RPMI7951 (cell line): ENCODE data around the gene PTPRT. TPM values are rescaled to one million over a fixed set of nuclear protein-coding genes. Genes with fewer than 3 reads are reported as not detected.
A peak's percentile ranks its signal among the peaks of the same experiment; 100 is the strongest.
"Not testable (repeated sequence)": the region's sequence is repeated elsewhere in the genome, so short reads cannot be mapped to it uniquely, and the experiment has no call there.

ENCODE experiments used
- DNase-seq: peaks from one replicate; pipeline ENCODE4 v3.0.0-alpha.2; 2012; ENCODE audit warnings: low read depth
- total RNA-seq: library from RNA; depleted of rRNA; stranded (reverse); fragments of >200 nt; shearing (Covaris generic); gene quantifications from 2 replicates; pipeline ENCODE4 v1.2.3, GENCODE V29; 2014

The PTPRT gene
- total RNA-seq, 1 experiment from 2014 or later = not detected

DNA sequence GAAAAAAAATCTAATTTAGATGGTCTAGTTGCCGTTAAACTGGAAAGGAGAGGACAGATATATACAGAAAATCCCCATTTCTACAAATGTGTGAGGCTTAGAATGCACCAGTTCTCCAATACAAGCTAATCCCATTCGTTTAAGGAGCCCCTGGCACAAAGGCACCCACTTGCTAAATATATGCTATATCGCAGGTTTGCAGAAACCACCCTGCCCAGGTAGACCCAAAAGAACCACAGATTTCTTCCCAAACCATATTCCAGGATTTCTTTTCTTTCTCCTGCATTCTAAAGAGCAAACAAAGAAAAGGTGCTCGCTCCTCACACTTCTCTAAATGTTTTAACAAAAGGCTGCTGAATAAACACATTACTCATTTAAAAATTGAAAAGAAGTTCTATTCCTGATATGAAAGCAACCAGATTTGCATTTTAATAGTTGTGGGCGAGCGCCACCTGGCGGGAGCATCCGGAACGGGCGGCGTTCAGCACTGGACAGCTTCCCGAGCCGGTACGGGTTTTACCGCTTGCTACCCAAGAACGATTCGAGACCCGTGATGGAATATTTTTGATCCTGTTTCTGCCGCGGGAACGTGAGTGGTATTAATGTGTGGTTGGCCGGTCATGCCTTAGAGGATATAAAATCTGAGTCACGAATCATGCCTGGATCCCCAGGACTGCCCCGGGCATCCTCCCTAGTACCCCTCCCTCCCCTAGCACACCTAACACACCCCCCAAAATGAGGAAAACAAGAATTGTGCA lies 2.1 kb downstream of the PTPRT start:
- peak; percentile 54 for DNase-seq

DNA sequence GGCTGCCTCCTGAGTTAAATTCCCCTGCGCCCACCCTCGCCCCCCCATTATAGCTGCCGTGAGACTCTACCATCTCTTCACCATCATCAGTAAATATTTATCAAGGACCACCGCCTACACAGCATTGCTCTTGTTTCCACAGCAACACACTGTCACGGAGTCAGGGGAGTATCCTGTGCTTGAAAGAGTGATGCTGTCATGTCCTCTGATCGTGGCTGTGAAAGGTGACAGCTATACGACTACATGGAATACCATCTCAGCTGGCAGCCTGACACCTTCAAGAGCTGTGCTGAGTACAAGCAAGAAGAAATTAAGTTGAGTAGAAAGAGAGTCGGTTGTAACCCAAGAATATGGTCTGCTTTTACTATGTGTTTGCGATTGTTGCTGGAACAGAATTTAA lies 3.4 kb downstream of the PTPRT start:
- DNase-seq = no peak

DNA sequence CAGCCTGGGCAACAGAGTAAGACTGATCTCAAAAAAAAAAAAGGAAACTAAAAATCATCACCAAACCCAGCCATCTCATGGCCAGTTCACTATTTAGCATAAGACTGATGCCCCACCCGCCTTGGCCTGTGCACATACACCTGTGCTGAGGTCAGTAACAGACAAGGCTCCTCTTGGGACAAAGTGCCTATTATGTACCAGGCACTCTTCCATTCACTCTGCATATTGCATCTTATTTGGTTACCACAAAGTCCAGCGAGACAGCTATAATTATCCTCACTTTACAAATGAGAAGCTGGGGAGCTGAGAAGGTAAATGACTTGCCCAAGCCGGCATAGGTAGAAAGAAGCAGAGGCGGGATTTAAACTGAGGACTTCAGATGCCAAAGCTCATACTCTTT lies 3.8 kb downstream of the PTPRT start:
- DNase-seq = no peak

DNA sequence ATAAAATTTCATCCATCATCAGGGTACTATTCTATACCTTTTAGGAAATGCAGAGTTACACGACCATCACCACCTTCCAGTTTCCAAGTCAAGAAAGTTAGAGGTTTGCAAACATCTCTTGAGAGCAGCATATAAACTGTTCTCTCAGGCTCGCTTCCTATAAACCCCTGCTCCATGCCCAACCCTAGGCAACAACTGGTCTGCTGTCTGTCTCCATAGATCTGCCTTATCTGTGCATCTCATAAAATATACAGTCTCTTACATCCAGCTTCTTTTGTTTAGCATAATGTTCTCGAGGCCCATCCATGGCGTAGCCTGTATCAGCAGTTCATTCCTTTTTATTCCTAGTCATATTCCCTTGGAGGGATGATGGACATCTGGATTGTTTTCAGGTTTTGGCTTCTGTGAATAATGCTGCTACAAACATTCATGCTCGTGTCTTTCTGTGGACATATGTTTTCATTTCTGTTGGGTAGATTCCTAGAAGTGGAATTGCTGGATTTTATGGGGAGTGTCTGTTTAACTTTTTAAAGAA lies 6.1 kb downstream of the PTPRT start:
- no peak for DNase-seq

DNA sequence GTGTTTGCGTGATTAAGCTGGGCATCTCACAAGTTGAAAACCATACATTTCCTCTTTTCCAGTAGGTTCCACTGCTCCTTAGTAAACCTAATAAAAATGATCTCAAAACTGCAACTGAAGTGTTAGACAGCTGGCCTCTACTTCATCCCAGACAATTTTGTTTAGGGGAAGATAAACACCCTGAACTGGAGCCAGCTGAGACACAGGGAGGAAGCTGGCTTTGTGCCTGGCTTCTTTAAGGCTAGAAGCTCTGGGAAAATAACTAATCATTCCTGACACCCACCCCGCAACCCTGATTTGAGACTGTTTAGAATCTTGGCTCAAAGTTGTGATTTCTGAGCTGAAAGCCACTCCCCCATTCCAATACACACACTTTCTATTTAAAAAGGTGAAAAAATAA lies 11.6 kb downstream of the PTPRT start:
- DNase-seq = no peak

DNA sequence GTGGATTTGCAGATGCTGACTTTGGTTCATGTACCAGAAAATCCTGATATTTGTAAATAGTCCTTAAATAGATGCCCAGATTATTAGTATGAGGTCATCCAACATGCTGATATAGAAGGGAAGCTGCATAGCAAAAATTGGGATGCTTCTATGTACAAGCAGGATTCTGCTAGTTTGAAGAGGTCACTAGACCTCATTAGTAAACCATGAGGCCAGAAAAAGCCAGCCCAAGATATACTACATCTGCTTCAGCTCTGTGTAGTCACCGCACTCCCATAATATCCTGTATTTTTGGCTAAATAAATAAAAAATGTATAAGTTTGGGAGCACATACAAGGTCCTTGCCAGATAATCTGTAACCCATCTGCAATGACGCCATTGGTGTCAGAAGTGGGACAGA lies 13.0 kb downstream of the PTPRT start:
- no peak for DNase-seq

DNA sequence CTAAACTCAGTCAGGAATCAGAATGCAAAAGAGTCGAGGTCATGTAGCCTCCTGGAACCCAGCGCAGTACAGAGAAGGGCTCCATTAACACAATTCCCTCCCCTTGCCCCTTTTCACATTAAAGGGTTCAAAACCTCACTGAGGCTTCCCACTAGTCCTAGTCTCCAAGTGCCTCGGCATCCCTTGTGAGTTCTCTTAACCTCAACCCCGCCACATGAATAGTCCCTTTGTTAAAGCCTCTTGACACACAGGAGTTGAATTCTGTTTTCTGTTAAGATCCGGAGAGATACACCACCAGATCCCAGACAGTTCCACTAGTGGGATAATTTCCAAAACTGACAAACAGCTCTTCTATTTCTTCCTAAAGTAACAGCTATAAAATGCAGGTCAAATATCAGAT lies 17.8 kb downstream of the PTPRT start:
- DNase-seq = no peak

DNA sequence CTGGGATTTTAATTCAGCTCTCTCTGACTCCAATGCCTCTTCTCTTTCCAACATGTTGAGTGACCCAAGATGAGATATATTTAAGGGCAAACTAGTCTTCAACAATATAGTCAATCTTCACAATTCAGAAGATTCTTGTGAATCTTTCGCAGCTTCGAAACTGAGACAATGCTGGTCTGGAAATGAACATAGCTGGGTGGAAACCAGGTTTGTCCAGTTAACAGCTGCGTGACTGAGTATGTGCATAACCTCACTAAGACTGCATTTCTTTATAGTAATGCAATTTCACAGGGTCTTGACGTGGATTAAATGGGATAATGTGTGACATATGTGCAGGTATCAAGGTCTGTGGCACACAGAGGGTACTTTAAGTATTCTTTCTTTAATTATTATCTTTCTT lies 18.9 kb downstream of the PTPRT start:
- no peak for DNase-seq

DNA sequence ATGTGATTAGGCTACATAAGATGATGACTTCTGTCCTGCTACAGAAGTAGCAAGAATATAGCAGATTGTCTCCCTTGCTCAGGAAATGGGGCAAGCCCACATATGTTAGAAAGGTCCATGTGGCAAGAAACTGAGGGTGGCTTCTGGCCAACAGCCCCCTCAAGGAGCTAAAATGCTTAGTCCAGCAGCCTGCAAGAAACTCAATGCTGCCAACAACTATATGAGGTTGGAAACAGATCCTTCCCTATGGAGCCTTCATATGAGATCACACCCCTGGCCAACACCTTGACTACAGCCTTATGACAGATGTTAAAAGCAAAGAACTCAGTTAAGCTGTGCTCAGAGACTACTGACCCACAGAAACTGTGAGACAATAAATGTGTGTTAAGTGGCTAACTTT lies 22.1 kb downstream of the PTPRT start:
- DNase-seq = no peak

DNA sequence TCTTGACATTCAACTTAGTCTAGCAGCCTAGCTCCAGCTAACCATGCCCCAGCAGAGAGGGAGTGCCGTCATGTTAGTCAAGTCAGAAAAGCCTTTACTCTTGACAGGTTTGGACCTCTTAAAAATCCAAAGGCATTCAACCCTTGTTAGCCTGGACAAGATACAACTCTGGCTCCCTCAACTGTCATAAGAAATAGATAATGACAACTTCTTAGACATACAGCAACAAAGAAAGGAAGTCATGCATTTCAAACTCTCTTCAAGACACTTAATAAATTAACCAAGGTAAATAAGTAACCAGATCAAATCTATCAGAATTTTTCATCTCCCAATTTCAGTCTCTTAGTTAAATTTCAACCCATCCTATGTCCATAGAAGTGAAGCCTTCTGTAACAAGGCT lies 22.7 kb downstream of the PTPRT start:
- no peak for DNase-seq

DNA sequence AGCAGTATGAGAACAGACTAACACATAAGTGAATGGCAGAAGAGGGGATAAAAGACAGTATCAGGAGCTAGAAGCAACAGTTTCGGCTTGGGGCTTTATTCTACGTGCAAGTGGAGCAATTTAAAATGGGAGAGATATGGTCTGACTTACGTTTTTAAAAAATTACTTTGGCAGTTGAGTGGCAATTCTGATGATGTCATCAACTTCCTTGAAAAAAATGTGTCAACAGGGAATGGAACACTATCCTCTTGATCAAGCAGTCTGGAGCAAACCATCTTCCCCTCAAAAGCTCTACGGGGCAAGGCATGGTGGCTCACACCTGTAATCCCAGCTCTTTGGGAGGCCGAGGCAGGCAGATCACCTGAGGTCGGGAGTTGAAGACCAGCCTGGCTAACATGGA lies 24.1 kb downstream of the PTPRT start:
- no peak for DNase-seq

DNA sequence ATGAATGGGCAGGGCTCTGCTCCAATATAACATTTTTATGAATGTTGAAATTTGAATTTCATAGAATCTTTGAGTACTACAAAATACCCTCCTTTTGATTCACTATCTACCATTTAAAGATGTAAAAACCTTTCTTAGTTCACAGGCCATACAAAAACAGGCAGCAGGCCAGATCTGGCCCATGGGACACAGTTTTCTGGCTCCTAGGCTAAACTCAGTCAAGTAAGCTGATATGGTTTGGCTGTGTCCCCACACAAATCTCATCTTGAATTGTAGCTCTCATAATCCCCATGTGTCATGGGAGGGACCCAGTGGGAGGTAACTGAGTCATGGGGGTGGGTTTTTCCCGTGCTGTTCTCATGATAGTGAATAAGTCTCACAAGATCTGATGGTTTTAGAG lies 25.0 kb downstream of the PTPRT start:
- not testable (repeated sequence) for DNase-seq

DNA sequence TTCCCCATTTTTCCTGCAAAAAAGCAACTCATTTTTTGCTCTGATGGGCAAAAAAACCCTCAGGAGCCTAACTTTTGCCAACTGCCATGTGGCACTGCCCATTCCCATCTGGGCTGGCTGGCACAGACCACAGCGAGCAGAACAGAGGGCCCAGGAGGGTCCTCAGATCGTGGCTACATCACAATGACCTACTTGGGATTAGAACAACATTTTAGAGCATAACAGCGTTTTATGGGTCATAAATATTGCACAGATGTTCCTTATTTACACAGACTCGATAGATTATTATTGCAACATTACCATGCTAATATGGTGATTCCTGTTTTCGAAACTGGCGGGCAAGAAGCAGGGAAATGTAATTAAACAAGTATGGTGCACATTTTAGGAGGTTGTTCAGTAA lies 28.0 kb downstream of the PTPRT start:
- no peak for DNase-seq

DNA sequence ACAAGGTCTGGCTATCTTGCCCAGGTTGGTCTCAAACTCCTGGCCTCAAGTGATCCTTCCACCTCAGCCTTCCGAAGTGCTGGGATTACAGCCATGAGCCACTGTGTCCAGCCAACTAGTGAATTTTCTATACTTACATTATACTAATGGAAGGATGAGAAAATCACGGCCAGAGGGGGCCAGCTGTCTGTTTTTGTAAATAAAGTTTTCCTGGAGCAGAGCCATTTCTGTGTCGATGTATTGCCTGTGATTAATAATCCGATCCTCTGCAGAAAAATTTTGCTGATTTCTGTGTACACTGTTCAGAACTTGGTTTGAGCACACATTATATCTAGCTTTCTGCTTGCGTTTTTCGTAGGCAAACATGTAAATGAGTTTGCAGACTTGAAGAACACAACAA lies 28.8 kb downstream of the PTPRT start:
- DNase-seq = no peak

DNA sequence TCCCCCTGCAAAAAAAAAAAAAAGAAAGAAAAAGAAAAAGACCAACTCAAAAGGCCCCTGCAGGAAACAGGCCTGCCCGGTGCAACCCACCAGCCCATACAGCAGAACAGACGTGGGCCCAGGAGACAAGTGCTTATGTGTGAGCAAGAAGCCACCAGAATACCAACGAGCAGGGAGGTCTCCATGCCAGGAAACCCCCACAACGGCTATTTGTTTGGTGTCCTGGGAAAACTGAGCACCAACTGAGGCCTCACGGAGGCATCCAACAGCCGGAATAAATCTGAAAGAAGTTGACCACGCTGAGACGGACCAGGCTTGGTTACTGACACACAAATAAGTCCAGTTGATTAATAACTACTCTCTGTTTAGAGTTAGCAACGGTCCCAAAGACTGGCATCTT lies 29.7 kb downstream of the PTPRT start:
- DNase-seq = no peak

DNA sequence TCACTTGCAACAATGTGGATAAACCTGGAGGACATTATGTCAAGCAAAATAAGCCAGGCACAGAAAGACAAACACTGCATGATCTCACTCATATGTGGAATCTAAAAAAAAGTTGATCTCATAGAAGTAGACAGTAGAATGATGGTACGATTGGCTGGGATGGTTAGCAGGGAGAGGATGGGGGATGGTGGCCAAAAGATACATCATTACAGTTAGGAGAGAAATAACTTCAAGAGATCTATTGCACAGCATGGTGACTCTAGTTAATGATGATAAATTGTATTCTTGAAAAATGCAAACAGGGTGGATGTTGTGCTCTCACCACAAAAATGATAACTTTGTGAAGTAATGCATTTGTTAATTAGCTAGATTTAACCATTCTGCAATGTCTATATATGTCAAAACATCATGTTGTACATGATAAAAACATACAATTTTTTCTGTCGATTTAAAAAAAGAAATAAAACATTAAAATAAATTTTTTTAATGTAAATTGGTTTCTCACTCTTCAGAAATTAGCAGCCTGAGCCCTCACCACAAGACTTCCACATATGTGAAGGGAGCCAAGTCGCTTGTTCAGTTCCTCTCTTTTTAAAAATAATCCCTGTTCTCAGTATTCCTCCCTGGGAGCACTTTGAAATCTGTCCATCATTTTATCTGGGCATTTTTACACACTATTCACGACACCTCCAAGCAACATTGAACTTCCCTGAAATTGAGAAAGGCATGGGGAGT lies 34.2 kb downstream of the PTPRT start:
- DNase-seq = no peak

DNA sequence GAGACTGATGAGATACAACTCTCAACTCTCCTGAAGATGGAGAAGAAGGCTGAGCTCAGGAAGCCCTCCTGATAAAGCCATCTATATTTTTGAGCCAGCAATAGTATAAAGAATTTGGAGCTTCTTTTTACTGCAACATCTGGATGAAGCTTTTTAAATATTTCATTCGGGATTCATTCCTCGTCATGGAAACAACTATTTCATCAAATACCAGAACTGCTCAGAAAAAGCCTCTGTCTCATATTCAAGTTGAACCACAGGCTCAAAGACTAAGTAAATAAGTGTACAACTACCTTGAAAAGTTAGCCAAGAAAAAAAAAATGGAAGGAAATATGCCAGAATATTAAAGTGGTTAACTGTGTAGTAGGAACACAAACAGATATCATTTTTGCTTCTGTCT lies 37.8 kb downstream of the PTPRT start:
- DNase-seq = no peak

DNA sequence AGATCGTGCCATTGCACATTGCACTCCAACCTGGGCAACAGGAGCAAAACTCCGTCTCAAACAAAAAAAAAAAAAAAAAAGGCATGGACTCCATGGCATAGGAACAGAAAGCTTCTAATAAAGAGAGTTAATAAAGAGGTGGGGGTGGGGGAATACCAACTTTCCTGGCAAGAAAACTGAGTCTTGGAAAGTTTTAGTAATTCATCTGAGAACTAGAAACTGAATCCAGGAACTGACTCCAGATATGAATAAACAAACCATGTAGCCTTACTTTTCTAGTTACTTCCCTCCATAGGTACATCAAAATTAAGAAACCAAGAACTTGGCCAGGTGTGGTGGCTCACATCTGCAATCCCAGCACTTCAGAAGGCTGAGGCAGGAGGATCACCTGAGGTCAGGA lies 38.5 kb downstream of the PTPRT start:
- DNase-seq = no peak

DNA sequence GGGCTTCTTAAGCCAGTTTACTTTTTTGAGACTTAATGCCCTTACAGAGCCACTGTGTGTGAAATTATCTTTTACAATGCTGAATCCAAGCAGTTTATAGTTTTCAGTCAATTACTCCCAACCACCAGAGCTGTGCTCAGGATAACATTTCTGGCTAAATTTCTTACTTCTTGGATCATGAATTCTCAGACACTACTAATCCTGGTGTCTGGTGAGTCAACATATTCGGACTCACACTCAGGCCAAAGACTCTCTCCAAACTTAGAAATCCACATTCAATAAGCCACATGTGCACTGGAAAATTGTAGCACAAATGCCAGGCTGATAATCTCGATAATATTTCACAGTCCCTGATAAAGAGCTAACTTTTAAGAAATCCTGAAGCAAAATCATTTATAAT lies 49.0 kb downstream of the PTPRT start:
- no peak for DNase-seq

DNA sequence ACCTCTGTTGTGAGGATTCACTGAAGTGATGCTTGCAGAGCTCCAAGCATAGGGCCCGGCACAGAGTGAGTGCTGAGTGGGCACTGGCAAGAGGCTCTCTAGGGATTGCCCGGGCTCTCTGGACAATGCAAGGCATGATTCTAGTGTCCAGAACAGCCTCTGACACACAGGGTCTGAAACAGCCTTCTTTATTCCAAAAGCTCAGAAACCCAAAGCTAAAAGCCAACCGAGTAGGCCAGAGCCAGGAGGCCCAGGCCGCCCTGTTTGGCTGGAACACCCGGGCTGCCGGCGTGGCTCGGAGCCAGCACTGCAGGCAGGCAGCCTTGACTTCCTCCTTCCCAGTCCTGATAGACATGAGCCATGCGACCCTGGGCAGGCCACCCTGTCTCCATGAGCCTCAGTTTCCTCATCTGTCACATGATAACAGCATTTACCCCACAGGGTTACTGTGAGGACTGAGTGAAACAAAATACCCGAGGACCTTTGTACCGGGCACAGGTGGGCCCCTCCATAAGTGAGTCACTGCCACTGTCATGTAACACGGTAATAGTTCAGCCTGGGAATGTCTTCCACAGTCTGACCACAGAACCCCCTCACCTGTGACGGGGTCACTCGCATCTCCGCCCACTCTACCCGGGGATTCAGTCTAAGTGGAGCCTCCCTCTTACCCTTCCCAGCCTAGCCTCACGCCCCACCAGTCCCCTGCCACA lies 51.5 kb downstream of the PTPRT start:
- no peak for DNase-seq

DNA sequence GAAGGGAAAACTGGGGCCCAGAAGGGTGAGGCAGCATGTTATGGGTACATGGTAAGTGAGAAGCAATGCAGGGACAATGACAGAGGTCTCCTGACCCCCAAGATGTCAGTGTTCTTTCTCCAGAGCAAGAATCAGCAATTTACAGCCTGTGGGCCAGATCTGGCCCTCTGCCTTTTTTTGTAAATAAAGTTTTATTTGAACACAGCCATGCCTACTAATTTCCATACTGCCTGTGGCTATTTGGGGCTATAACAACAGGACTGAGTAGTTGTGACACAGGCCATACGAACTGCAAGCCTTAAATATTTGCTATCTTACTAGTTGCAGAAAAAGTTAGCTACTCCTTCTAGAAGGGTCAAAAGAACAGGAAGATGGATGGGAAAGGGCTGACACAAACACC lies 52.5 kb downstream of the PTPRT start:
- DNase-seq = no peak

DNA sequence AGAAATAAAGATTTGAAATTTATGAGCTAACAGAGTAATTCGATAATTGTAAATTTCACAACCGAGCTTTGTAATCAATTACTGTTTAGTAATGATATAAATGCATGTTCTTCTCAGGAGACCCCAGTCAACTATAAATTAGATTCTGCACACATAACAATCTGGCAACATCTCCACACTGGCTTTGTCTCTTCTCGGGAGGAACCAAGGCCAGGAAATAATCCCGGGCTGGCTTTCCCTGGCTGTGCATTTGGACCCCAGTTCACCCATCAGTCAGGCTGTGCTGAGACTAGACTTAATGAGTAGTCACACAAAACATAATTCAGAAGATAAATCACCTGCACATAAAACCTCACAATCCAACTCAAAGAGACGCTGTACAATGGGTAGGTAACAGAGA lies 65.5 kb downstream of the PTPRT start:
- no peak for DNase-seq

DNA sequence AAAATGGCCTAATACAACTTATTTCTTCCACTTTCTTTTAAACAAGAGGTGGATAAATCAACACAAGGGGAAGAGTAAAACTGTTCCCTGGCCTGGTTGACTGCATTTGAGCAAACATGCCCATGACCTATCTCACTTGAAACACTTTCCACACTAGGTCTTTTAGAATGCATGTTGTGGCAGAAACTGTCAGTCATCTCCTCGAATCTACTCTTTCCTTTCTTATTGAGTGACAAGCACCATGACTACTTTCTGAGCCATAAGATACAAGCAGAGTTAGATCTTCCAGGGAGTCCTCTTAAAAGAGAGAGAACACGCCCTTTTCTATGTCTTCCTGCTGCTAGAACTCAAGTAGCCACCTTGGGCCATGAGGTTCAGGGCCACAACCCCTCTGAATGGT lies 66.5 kb downstream of the PTPRT start:
- DNase-seq = no peak
